NCI-H2196 treated with DMSO at 0.1 percent for 48 hours (cell line): ENCODE results near the gene NKX2-2.

ENCODE experiments used
- DNase-seq: peaks from one replicate; lab custom pipeline; 2025; ENCODE audit not compliant: unreplicated experiment; lab: John Stamatoyannopoulos, UW

Gene NKX2-2

DNA sequence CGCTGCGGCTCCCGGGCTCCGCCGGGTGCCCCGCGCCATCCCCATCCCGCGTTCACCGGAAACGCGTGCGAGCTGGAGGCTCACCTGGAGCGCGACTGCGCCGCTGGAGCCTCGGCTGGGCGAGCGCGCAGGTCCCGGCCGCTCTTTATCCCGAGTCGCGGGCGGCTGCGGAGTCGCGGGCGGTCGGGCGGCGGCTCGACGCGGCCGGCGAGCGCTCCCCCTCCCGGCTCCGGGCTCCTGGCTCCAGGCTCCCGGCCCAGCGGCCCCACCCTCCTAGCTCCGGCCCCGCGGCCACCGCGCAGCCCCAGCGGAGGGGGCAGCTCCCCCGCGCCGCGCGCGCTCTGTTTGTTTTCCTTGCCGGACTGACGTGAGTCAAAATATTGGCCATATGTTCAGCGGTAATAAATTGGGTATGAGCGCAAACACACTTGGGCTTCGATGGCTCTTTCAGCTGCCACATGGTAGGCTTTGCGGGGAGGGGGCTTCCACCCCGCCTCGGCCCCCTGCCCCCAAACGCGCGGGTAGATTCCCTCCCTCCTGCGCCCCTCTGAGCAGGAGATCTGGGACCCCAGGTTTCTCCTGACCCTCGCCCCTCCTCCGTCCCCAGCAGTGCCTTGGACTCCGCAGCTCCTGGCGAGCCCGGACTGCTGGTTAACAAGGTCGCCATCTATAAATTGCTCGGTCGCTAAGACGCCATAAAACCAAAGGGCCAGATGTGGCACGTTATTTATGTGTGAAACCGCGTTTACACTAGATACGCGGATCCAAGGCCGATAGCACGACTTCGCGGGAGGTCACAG is 8.8 kb upstream of the NKX2-2 start:
- DNase-seq = no peak

DNA sequence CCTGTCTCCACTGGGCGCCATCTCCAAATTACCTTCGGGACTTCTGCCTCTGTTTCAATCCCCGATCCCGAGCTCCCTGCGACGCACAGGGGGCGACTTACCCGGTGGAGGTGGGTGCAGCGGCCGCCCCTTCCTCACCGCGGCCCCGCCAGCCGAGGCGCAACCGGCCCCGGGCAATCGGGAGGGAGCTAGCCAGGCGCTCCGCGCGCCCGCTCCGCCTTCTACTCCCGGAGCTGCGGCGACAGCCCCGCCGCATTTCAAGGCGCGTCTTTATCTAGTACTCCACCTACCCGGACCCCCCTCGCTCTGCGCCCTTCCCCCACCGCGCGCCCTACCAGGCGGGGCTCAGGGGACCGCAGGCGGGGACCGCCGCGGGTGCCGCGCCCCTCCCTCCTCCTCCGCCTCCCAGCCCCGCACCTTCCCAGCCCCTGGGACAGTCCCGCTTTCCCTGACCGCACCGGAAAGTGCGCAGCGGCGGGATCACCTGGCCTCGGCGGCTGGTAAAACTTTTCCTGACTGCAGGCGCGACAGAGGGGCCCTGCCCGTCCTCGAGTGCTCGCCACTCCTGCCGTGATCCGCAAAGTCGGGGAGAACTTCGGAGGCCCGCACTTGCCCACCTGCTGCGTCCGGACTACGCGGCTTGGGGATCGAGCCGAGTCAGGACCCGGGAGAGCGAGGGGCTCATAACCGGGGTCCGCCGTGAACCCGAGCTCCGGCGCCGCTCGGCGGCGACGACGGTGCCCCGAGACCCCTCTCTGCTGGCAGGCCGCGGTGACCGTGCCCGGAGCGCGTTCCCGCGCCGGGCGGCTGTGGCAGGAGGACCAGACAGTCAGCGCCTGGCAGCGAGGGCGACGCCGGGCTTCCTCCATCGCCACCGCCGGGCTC is 8.0 kb upstream of the NKX2-2 start:
- no peak for DNase-seq

DNA sequence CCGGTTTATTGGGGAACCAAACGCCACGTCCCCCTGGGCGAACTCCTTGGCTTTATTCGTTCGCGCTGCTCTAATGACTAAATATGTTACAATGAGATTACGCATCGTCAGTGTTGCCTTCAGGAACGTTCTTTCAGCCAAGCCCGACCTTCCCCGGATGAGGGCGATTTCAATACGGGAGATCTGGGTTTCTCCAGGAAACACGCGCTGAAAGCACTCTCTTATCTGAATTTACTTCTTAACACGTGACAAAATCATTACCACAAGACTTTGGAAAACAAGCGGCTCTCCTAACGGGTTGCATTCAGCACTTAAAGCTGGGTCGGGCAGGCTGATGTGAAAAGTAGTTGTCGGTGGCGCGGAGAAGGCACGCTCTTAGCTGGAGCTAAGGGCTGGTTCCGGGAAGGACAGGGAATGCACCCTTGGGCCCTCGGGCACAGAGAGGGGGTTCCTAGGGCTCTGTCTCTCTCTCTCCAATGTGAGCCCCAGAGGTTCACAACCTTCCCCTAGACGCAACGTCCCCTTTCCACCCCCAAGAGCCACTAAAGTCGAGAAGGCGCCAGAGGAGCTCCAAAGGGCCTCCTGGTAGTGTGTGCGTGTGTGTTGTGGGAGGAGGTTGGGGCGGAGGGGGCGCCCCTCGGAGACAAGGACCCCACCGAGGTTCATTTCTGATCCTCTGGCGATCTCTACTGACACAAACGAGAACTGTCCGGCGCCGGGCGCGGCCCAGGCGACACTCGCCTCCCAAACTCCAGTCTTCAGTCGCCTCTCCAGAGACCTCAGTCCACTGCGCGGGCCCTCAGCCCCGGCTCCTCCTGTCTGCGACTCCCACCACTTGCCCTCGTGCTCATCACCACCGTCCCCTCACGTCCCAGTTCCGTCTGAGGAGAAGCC is 7.1 kb upstream of the NKX2-2 start:
- no peak for DNase-seq

DNA sequence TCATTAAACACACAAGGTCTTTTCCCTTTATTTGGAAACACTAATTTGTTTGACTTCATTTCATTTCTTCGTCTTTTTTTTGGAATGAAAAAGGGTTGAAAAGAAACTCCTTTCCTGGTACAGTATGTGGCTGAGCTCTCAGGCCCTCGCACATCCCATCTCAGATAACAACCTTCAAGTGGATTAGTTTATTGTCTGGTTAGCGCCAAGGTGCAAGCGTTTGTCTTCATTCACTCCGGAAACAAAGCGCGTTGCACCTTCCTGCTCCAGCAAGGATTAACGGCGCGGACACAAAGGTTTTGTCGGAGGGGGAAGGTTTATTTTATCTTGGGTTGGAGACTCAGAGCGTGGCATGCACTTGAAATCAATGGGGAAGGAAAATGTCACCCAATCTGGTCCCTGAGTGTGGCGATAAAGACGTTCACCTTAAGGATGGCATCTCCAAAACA is 5.3 kb upstream of the NKX2-2 start:
- no peak for DNase-seq

DNA sequence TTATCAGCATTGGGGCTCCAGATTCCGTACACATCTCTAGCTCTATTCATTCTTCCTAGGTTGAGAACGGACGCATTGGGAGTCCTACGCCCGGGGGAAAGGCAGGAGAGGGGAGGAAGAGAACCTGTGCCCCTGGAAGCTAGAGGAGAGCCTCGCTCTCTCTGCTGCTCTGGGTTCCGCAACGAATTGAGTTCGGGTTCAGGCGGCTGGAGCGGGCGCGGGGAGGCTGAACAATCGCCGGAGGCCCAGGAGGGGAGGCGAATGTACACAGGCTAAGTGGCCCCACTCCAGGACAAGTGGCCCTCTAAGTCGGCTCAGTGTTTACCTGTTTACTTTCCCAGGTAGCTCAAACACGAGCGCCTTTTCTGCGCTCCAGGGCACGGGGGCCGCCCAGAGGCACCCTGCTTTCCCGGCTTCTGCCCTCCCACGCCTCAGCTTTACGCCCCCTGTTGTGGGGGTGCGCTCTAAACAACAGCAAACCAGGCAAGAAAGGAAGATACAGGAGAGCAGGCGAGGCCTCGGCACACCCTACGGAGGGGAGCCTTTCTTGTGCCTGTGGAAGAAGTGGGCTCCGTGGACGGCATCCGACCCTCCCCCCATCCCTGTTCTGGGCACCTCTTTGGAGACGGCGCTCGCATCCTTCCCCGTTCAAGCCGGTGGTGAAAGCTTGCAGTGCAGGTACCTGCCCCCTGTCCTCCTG is 4.6 kb upstream of the NKX2-2 start:
- DNase-seq = no peak

DNA sequence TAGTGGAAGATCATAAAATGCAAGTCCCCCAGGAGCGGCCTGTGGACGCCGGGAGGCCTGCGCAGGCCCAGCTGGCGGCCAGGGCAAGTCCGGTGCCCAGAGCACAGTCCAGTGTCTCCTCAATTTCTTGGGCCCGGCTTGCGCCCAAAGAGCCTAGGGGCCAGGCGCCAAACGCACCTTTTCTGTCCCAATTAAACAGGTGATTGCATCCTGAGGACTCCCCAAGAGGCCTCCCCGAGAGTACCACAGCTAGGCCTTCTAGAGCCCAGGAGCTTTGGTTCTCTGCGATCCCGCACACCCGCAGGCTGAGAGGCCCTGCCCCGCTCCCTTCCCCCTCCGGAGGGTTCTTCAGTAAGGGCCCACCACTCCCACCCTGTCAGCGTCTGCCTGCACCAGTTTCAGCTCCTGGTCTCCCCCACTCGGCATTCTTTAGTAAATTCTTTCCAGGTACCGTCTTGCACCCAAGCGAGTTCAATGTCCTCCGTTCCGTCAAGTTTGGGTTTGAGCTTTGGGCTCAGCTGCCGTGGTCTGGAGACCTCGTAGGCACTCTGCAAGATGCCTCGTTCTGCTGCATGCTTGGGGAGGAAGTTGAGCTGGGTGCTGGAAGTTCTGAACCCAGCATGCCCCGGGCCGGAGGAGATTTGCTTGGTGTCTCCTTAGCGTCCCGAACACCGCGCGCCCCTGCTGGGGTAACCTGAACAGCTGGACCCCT is 3.9 kb upstream of the NKX2-2 start:
- no peak for DNase-seq

DNA sequence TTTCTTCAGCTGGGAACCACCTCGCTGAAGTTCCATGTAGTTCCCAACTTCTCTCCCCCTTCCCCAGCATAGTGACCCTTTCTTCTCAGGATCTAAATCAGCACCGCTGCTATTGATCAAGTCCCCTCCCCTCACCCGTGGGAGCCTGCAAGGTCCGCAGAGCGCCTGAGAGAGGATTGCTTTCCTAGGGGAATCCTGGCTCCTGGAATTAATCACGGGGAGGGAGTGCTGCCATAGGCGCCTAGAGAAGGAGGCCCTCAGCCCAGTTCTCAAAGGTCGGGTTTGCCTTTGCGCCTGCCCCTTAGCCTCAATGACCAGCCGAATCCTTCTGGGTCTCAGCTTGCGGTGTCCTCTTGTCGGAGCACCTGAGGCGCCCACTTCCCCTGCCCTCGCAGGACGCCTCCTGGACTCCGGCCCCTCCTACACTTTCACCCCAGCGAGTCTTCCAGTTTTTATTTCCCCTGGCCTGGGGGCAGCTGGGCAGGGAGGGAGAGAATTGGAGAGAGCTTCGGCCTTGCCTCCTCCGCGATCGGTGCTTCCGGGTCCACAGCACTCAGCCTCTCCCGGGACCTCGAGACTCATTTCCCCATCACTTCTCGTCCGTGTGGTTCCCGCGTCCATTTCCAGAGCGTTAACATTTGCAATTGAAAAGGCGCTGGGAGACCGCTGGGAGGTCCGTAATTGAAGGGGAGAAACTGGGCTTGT is 3.1 kb upstream of the NKX2-2 start:
- no peak for DNase-seq

DNA sequence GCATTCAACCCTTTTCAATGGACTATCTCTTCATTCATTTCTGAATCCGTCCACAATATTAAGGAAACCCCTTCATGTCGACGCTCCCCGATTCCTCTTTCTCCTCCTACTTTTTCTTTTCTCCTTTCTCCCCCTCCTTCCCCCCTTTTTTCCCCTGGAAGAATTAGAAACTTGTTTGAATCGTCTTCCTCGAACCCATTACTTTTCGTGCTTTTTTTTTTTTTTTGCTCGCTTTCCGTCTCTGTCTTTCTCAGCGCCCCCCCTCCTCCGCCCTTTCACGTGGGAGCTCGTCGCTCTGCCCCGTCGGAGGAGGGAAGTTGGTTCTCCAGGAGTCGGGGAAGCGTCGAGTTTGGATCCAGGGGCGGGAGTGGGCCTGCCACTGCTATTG is 2.3 kb upstream of the NKX2-2 start:
- no peak for DNase-seq

DNA sequence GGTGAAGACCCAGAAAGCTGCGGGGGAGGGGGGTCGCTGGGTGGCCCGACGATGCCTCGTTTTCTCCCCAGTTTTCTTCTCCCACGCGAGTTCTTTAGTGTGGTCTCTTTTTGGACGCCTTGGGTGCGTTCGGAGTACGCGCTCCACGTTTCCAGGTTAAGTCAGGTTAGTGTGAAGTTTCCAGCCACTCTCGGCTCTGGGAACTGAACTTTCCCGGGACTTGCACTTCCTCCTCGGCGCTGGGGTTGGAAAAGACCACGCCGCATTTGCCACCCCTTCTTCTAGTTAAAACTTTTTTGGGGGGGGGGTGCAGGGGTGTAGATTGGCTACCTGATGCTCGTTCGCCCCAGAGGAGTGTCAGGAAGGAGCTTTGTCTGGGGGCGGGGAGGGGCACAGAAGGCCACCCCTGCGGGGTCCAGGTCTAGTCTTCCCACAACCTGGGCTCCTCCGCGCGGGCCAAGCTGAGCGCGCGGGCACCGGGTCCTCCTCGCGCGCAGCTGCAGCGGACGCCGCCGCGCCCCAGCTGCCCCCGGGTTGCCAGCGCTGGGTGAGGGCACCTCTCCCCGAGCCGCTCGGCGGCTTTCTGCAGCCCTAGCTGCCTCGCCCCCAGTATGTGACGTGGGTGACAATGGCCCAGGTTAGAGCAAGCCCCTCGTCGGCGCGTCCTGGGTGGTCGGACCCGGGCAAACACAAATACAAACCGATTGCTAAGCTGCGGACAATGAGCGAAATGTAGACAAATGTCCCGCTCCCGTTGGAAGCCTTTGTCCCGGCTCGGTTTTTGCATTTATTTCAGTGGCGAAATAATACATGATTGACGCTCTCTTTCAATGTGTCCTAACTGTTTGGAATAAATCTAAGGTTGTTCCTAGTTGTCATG is 1.7 kb upstream of the NKX2-2 start:
- DNase-seq = no peak

DNA sequence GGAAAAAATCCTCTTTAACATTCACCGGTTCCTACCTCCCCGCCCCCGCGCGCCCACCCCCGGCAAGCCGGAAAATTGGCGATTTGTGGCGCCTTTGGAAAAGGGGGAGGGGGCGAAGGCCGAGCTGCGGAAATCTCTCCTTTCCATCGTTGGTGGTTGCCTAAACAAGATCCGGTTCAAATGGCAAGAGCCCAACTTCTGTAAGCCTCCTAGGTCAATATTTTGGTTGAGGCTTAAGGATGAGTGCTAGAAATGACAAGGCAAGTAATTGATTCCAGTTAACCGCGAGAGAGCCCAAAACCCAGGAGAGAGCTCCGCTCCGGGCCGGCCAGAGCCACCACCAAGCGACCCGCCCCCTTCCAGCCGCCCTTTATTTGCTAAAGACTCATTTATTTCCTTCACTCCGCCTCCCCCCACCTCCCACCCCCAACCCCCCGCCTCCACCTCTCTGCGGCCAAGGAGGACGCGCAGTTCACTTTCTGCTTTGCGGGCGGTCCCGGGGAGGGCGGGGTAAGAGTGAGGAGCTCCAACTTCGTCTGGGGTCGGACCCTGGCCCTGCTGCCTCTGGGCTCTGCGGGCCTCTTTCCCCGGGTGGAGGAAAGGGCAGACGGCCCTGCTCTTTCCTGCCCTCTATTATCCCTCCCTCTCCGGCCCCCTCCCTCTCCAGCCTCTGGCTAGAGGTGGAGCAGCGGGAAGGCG is 838 bp upstream of the NKX2-2 start:
- peak; percentile 72 for DNase-seq

DNA sequence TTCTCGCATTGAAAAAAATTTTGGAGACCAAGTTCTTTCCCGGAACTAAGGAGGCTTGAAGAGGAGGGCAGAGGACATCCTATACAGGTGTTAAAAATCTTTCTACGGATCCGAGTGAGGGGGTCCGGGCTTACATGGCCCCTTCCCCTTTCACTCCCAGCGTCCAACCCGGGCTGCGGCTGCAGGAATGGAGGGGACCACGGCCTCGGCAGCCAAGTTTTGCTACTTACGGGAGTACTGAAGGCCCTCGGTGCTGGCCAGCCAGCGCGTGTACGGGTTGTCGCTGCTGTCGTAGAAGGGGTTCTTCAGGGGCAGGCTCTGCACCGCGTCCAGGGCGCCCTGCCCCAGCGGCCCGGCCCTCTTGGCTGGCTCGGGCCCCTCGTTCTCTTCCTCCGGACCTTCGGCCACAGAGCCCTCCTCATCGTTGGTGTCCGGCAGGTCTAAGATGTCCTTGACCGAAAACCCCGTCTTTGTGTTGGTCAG is 642 bp downstream of the NKX2-2 start:
- no peak for DNase-seq

DNA sequence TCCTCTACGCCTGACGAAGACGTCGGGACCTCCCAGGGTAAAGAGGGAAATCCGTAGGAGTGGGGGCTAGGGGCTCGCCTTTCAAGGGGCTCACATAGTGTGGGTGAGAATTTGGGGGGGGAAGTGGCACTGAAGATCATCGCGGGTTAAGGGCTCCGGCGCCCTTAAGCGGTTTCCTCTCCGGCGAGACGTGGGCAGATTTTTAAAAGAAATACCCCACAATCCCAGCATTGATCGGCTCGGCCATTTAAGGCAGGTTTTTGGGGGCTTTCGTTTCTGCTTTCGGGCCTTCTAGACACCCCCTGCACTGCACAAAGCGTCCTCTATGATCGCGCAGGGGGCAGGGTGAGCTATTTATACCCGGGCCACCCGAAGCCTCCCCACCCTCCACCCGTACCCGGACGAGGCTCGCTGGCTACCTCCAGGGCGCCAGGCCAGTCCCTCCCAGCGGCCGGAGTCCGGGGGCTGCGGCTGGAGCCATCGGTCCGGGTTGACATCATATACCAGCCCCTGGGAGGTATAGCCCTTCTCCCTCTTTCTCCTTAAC is 1.2 kb downstream of the NKX2-2 start:
- no peak for DNase-seq

DNA sequence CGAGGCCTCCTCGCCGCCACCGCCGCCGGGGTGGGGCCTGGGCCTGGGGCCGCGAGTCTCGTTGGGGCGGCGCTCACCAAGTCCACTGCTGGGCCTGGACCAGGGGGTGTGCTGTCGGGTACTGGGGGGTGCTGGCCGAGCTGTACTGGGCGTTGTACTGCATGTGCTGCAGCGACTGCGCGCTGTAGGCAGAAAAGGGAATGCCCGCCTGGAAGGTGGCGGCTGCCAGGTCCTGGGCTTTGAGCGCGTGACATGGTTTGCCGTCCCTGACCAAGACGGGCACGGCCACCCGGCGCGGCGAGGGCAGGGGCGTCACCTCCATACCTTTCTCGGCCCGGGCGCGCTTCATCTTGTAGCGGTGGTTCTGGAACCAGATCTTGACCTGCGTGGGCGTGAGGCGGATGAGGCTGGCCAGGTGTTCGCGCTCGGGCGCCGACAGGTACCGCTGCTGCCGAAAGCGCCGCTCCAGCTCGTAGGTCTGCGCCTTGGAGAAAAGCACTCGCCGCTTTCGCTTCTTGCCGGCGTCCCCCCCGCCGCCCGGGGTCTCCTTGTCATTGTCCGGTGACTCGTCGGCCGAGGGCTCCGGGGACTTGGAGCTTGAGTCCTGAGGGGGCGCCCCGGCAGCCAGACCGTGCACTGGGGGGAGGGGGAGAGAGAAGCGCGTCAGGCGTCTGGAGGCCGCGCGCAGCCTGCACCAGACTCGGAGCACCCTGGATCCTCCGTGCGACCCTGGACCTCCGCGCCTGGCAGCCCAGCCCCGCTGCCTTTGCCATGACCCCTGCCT is 1.8 kb downstream of the NKX2-2 start:
- no peak for DNase-seq

DNA sequence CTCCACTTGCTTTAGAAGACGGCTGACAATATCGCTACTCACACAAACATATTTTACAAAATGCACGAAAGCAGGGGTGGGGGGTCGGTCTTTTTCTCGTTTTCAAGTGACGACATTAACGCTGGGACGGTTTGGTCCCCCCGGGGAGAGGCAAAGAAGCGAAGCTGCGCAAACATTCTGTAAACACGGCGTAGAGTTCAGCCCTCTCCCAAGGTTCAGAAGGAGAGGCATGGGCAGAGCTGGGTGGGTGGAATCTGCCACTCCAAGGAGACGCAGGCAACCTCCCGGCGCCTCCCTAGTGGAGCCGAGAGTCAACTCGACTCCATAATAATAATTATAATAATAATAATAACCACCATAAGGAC is 2.4 kb downstream of the NKX2-2 start:
- no peak for DNase-seq

DNA sequence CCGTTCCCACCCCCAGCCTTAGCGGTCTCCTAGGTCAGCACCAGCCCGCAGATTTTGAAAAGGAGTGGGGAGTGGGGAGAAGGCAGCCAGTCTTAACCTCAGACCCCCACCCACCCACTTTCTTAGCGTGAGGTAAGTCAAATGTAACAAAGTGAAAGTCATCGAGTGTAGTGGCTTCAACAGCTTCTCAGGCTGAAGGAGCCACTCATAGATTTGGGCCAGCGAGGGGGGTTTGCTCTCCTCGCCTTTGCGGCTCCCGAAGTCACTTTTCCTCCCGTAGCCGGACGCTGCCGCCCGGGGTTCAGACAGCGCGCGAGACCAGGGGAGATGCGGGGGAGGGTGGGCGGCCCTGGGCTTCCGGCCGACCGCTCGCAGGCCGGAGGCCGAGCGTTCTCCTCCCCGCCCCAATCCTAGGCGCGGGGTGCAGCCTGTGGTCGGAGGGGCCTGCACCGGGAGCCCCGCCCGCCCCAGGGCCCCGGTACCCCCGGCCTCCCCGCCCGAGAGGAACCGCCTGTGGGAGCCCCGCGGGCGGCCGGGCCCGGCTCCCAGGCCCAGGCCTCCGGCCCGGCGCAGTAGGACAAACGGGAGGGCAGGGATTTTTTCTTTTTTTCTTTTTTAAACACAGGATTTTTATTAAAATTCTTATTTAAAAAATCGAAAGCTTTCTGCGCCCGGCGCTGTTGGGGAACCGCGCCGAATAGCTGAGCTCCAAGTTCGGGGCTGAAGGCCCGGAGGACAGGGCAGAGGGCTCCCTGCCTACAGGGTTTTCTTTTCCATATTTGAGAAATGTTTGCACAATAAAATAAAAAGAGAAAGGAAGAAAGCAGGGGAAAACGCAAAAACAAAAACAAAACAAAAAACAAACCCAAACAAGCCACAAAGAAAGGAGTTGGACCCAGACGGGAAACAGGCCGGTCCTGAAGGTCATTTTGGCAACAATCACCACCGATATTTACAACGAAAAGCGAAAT is 3.2 kb downstream of the NKX2-2 start:
- no peak for DNase-seq
